Measurements from ENCODE around the gene MCM3AP.
"Not testable (repeated sequence)": the region's sequence is repeated elsewhere in the genome, so short reads cannot be mapped to it uniquely, and the experiment has no call there.

The MCM3AP gene

DNA sequence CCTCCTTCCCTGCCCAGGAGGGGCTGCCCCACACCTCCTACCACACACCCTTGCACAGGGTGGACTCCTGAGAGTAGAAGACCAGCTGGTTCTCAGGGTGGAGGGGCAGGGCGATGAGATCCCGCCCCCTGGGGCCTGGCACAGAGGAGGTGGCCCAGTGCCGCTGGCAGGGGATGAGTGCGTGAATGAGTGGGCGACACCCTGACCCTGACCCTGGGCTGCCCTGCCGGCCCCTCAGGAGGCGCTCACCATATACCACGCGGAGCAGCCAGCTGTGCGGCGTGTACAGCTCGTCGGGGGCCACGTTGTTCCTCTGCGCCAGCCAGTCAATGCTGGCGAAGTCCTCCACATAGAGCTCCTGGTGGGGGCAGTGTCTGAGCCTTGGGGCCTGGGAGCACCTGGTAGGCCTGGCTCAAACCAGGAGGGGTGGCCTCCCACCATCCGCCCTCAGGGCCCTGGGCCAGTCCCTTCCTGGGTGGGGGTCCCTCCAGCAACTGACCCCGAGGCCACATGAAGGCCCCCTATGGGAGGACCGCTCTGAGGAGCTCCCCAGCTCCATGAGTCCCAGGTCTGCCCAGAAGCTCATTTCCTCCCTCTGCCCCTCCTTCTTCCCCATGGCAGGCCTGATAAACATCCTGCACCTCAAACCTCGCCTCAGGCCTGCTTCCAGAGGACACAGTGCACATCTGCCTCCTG lies 69.8 kb downstream of the MCM3AP start:
- no peak for DNase-seq

DNA sequence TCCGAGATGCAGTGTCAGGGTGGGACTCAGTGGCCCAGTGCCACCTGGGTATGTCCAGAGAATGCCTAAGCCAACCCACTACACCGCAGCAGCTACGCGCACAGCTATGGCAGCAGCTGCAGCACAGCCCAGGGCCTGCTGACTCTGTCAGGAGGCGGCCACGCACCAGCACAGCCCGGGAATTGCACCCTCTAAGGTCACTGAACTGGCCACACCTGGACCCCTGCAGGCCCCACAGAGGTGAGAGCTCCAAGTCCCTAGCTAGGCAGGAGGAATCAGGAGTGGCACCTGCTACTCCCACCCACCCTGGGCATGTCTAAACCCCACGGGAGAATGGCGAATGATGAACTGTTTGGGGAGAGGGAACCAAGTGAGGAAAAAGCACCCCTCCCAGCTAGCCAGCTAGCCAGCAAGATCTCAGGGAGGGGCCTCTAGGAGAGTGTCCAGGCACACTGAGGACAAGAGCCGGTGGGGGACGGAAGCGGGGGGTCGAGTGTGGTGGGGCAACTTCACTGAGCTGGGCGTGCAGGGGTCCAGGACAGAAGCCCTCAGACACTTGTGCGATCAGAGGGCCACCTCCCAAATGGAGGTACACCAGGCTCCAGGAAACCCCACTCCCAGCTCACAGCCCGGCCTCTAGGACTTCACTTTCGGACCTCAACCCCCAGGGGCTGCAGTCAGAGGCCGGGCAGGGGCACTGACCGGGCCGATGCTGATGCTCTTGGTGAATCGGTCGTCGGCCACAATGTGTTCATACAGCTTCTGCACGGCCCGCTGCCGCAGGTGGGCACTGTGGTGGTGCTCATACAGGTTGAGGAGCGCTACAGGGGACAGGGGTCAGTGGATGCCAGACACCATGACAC lies 70.7 kb downstream of the MCM3AP start:
- no peak for DNase-seq

DNA sequence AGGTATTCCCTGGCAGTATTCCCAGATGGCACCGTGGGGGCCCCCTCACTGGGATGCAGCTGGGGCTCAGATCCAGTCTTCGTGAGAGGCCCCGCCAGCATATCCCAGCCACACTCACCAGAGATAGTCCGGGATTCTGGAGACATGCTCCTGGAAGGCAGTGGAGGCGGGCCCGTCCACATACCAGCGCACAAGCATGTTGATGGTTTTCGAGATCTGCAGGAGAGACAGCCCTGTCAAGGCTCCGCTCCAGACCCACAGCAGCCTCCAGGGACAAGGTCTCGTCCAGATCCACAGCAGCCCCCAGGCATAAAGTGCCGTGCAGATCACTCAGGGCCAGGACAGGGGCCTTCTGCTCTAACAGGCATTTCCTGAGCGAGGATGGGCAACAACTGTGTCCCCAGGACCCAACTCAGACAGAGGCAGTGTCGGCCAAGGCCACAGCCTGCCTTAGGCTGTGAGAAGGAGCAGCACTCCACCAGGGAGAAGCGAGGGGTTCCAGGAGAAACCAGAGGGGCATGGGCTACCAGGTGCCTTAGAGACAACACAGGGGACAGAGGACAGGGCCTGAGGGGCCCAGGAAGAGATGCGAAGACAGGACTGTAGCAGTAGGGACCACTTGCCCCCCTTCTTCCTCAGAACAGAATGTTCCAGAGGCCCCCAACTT lies 71.7 kb downstream of the MCM3AP start:
- DNase-seq: no peak

DNA sequence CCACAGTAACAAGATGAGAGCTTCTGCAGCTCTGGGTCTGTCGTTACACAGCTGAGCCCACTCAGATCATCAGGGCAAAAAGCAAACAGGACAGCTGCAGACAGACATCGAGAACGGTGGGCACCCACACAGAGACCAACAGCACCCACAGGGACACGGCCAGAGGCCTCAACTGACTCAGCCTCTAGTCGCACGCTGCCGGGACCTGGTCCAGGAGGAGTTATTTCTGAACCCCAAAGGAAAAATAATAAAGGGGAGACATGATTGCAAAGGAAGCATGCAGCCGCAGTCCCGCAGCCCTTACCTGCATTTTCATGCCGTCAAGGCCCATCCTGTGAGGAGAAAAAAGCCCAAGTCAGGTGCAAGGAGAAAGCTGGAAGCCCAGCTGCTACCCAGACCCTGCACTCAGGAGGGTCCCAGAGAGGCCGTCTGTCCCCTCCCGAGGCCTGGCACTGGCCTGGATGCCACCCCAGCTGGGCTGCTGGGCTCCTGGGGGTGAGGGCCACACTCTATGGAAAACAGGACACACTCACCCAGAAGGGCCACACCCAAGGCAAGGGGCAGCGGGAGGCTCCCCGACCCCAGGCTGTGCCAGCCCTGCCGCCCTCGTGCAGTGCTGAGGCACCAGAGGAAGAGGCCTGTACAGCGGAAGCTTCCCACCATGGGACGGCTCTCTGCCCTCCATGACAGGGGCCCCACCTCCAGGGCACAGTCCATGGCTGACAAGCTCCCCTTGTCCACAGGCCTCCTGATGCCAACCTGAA lies 72.5 kb downstream of the MCM3AP start:
- DNase-seq: no peak

DNA sequence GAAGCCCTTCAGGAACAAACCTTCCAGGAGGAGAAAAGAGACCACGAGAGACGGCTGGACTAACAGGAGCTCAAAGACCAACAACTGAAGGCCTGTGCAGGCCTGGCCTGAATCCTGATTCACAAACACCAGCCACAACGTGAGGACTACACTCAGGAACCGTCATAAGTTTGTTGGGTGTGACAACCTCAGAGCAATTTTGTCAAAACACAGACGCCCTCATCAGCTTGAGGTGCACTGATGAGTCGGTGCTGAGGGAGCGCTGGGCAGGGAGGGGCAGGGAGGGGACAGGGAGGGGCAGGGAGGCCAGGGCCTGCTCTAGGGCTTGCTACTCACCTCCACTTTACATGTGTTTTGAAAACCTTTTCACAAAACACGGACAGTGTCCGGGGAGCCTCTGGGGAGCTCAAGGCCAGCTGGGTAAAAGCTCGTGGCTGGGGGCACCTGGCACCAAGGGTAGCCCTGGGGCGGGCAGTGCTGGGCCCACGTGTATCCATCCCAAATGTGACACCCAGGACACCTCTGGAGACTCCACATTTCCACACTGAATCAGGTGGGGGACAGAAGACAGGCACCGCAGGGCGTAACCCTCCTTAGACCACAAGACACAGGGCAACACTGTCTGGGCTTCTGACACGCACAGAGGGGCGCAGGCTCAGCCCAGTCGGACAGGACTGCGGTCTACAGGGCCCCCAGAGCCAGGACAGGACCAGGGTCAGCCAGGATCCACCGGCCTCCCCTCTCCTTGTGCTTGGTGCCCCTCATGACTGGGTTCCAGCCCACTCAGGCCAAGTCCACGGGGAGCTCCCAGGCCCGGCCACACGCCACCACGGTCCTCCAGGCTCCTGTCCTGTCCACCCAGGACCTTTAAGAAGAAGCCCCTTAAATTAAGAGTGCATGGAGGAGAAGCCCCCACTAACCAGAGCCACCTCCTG lies 73.4 kb downstream of the MCM3AP start:
- no peak for DNase-seq

DNA sequence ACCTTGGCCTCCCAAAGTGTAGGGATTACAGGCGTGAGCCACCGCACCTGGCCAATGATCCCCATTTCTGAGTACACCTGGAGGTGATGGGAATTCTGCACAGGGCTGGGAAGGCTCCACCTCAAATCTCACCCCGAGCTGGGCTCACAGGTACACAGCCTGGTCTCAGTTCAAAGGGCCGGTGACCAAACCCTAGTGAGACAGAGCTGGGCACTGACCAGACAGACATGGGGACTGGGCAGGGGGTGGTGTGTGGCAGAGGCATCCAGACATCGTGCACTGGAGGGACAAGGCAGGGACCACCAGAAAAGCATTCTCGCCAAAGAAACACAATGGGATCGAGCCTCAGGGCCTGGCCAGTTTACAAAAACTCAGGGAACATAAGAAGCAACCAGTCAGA lies 74.0 kb downstream of the MCM3AP start:
- DNase-seq: no peak

DNA sequence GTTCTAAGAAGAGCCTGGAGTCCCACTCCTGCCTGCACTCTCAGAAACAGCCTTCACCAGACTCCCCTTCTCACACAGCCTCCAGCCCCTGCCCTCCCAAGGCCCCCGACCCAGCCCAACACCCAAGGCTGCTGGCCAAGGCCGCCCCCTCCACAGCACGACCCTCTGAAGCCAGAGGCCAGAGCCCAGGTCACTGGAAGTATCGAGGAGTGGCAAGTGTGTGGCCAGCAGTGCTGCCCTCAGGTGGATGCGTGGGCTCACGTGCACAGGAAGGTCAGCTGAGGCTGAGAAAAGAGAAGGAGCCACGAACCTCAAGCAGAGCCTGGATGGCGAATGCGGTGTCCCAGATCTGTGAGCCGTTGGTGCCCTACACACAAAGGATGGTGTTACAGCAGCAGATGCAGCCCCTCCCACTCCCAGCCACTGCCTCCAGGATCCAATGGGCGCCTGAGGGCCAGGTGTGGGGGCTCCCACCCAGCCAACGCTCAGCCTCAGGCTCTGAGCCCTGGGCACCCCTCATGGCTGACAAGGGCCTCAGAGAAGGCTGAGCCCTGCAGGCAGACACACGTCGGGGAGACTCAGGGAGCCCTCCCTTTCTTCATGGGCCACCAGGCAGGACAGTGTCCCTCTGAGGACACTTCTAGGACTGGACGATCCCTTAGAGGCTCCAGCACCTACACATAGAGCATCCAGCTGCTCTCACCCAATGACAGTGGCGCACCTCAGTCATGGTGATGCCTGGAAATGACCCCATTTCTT lies 74.9 kb downstream of the MCM3AP start:
- no peak for DNase-seq

DNA sequence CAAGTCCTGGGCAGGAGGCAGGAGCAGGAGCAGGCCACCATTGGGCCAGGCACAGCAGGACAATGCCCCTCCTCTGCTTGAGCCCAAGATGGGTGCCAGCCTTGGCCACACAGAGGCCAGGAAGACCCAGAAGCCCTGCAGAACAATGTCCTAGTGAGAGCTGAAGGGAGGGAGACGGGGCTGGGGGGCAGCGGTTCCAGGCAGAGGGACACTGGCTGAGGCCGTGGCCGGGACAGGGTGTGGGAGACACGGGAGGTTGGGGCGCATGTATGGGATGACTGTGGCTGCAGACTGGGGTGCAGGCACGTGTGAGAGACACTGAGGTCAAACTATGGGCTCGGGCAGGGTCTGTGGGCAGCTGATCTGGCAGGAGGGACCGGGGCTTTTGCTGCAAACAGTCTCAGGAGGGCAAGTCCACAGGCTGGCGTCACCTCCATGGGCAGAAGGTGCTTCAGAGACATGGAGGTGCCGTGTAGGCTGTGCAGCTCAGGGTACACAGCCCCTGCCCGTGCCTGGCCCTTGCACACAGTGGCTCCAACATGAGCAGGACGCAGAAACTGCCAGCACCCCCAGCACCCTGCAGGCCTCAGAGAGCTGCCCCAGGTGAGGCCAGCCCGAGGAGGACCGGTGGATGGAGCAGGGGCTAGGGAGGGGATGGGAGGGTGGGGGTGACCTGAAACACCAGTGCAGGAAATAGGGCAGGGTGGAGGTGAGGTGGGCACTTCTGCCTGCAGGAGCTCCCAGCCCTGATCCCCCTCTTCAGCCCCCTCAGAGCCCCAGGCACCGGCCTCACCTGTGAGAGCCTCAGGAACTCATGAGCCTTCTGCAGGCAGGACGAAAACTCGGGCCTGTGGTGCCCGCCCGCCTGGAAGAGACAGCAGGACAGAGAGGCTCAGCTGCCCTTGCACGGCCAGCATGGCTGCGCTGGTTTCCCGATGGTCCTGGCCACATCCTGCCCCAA lies 76.4 kb downstream of the MCM3AP start:
- DNase-seq: no peak

DNA sequence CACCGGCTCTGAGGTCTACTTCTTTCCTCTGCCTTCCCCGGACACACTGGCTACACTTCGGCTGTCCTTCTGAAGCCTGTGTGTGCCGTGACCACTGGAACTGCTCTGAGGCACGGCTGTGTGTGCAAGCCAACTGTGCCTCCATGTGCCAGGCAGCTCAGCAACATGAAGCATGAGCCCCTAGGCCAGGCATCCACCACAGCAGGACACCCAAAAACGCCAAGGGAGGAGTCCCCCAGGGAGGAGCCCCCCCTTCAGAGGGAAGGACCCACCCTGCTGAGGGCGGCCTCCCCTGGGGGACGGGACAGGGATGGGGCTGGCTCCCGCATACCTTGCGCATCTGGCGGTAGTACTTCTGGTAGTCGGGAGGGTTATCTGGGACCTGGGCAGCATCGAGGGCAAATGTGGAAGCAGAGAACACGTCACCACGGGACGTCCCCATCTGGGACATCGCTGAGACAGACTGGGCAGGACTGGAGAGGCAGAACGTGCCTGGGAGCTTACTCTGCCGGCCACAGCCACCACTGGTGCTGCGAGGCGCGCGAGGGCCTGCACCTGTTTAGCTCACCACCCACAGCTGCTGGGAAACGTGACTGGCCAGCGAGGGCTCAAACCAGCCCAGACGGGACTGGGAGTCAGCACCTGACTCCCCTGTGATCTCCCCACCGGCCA lies 77.4 kb downstream of the MCM3AP start:
- no peak for DNase-seq

DNA sequence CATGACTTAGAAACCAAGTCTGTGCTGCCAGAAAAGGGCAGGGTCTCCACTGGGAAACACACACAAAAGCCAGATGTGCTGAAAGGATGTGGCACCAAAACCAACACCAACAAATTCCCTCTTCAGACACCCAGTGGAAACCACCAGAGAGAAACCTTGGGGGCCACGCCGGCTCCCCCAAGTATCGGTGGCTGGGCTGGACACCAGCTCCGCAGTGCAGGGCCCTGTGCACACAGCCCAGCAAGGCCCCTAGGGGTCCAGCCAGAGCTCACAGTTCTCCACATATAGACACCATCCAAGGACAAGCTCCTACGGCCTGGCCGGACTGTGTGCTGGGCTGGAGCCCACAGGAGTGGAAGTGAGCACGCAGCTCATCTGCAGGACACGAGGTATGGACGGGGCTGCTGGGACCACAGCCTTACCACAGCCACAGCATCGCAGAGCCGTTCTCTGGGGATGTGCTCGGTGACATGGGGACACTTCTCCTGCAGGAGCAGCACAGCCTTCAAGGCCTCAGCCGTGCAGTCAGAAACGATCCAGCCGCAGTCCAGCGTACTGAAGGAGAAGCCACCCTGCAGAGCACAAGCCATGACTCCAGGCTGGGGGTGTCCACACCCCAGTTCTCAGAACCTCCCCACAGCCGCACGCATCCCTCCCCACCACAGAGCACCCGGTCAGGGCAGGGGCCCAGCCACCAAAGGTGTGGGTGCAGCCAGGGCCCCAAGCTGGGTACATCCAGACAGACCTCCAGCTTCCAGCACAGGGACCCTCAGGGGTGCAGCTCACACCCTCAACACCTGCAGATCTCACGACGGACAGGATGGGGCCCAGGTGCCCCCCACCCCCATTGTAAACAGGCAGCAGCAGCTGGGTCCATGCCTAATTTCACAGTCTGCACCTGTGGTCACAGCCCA lies 78.1 kb downstream of the MCM3AP start:
- DNase-seq: no peak

DNA sequence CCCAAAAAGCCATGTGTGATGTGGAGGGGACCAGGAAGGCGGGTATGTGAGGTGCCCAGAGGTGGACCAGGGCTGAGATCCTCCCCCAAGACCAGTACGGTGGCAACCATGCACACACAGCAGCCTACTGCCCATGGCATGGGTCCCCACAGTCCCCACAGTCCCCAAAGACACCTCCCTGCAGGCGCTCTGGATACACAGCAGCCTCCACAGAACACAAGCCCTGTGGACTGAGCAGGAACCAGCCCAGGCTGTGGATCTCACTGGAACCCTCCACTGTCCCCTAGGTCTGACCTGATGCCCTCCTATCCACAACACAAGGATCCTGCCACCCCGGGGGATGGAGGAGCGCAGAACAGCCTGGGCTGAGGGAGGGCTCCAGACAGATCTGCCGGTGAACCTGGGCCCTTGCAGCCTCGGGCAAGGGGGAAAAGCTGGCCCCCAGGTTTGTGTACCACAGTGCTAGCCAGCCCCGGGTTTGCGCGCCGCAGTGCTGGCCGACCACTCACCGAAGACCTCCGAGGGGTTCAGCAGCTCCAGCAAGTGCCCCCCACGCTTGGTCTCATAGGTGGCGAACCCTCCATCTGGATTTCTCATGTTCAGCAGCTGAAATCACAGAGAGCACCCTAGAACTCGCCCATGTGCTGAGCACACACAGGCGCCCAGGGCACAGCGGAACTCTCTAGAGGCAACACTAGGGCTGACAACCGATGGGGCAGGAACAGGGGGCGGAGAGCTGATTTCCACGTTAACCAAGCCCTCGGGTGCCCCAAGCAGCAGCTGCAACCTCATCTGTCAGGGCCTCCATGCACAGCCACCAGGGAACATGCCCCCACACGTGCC lies 79.0 kb downstream of the MCM3AP start:
- DNase-seq: no peak

DNA sequence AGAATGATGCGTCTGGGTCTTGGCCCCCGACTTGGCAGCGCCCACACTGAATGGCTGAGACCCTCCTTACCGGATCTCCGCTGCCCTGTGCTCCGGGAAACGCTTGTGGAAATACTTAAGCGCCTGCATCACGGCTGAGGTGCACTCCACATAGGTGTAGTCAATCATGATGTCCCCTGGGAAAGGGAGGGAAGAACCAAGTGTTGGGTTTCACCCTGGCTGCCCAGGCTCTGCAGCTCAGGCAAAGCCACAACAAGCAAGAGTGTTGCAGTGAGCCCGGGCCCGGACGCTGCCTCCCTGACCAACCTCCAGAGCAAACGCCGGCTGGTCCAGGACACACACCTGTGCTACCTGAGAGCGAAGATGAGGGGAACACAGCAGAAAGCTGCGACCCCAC lies 79.6 kb downstream of the MCM3AP start:
- DNase-seq: no peak

DNA sequence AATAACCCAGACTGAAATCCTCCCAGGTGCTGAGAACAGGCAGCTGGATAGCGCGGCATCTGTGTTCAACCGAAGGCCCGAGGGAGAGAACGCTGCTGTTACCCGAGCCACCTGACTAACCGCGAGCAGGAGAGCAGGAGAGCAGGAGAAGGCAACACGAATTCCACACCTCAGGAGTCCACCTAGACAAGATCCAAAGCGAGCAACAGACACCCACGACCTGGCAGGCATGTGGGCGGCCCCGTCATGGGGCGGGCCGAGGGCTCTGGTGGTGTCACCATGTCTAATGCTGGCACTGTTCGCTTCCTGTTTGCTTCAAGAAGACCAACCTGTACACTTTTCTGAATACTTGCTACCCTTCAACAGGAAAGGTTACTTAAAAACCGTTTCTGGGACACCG lies 80.2 kb downstream of the MCM3AP start:
- no peak for DNase-seq

DNA sequence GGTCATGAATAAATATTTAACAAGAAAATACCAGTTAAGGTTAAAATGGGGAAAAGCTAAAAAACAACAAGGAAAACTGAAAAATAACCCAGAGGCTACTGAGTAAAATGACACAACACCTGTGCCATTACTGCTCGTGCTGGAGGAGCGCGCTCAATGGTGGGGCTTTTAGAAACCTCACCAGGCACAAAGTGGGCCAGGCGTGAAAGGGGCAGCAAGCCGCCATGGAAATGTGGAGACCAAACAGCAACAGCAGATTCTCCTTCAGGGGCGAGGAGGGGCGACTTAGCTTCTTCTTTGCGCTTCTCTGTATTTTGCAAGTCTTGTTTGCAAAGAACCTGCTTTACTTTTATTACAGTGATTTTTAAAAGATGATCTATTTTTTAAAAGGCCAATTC lies 82.2 kb downstream of the MCM3AP start:
- no peak for DNase-seq

DNA sequence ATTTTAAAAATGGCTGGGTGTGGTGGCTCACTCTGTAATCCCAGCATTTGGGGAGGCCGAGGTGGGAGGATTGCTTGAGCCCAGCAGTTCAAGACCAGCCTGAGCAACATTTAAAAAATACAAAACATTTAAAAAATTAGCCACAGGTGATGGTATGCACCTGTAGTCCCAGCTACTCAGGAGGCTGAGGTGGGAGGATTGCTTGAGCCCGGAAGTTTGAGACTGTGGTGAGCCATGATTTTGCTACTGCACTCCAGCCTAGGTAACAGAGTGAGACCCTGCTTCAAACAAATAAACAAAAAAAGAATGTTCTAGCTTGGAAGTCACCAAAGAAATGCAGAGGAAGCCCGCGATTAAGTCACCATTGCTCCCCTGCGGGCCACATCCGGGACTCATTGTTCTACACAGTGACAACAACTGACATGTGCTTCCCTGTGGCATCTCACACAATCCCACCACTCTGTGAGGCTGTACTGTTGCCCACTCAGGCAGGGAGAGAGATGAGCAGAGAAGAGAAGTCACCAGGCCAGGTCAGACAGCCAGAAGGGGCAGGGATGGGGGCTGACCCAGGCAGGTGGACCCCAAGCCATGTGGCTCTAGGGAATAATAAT lies 82.7 kb downstream of the MCM3AP start:
- no peak for DNase-seq

DNA sequence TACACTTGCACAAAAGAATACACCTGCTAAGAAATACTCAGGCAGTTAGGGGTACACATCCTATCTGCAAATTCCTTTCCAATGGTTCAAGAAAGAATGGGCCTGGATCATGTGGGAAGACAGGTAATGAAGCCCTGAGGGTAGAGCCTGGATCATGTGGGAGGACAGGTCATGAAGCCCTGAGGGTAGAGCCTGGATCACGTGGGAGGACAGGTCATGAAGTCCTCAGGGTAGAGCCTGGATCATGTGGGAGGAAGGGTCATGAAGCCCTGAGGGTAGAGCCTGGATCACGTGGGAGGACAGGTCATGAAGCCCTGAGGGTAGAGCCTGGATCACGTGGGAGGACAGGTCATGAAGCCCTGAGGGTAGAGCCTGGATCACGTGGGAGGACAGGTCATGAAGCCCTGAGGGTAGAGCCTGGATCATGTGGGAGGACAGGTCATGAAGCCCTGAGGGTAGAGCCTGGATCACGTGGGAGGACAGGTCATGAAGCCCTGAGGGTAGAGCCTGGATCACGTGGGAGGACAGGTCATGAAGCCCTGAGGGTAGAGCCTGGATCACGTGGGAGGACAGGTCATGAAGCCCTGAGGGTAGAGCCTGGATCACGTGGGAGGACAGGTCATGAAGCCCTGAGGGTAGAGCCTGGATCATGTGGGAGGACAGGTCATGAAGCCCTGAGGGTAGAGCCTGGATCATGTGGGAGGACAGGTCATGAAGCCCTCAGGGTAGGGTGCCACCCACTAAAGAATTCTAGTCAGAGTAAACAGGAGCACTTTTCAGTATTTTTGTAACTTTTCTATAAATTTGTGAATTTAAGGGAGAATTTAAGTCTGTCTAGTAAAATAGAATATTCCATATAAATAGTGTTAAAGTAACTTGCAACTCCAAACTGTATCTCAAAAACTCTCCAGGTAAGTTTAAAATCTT lies 84.3 kb downstream of the MCM3AP start:
- not testable (repeated sequence) for DNase-seq
